Neuronal stem cell (in vitro differentiated cells): ENCODE data around the gene TXNDC17.

ENCODE experiments used
- DNase-seq: peaks from one replicate; pipeline ENCODE4 v3.0.0-alpha.2; 2013; ENCODE audit warnings: low spot score
- H2AFZ ChIP-seq: one replicate; pipeline ENCODE4 v1.6.1; 2013; ENCODE audit warnings: mild to moderate bottlenecking, low read length, inconsistent platforms
- H2AK5ac ChIP-seq: 2 replicates; pipeline ENCODE4 v1.6.1; 2013; ENCODE audit warnings: low read depth, mild to moderate bottlenecking, inconsistent platforms, low read length, moderate library complexity, mixed read lengths
- H2BK120ac ChIP-seq: 2 replicates; pipeline ENCODE4 v1.6.1; 2013; ENCODE audit warnings: low read depth, mild to moderate bottlenecking, inconsistent platforms, low read length, moderate library complexity, mixed read lengths
- H2BK12ac ChIP-seq: one replicate; pipeline ENCODE4 v1.6.1; 2013; ENCODE audit warnings: low read length, inconsistent platforms
- H2BK15ac ChIP-seq: 2 replicates; pipeline ENCODE4 v1.6.1; 2013; ENCODE audit warnings: mild to moderate bottlenecking, low read length, inconsistent platforms, mixed read lengths
- H2BK5ac ChIP-seq: one replicate; pipeline ENCODE4 v1.6.1; 2013; ENCODE audit warnings: inconsistent platforms, mild to moderate bottlenecking, low read length, moderate library complexity
- H3K14ac ChIP-seq: one replicate; pipeline ENCODE4 v1.6.1; 2013; ENCODE audit warnings: low read length, inconsistent platforms
- H3K18ac ChIP-seq: 2 replicates; pipeline ENCODE4 v1.6.1; 2013; ENCODE audit warnings: low read length, inconsistent platforms
- H3K23ac ChIP-seq: 2 replicates; pipeline ENCODE4 v1.6.1; 2013; ENCODE audit warnings: low read depth, mild to moderate bottlenecking, mixed read lengths, low read length, inconsistent platforms; ENCODE audit not compliant: poor library complexity
- H3K27ac ChIP-seq: replicated peaks from 3 replicates; pipeline ENCODE4 v1.5.1; 2013; ENCODE audit warnings: low read length, inconsistent platforms
- H3K27me3 ChIP-seq, 3 experiments: 2 replicates each; pipeline ENCODE4 v1.6.1; 2013; ENCODE audit warnings: low read length in 3 of 3, mild to moderate bottlenecking in 2 of 3, inconsistent platforms in 1 of 3, low read depth in 1 of 3, mixed read lengths in 1 of 3, moderate library complexity in 1 of 3; ENCODE audit not compliant: control insufficient read depth in 3 of 3, insufficient read depth in 3 of 3
- H3K36me3 ChIP-seq, 2 donors: replicated peaks in 1 of 2; 2 replicates each; pipeline ENCODE4 v1.6.1; 2013; ENCODE audit warnings: low read length in 2 of 2; ENCODE audit not compliant: control insufficient read depth in 2 of 2, insufficient read depth in 2 of 2
- H3K4ac ChIP-seq: 2 replicates; pipeline ENCODE4 v1.6.1; 2013; ENCODE audit warnings: inconsistent platforms, mild to moderate bottlenecking, low read length, moderate library complexity
- H3K4me1 ChIP-seq, 2 donors: 1 replicate in 1 of 2; 2 replicates in 1 of 2; pipeline ENCODE4 v1.6.1; 2013; ENCODE audit warnings: low read length in 2 of 2, low read depth in 1 of 2; ENCODE audit not compliant: control insufficient read depth in 2 of 2, insufficient read depth in 1 of 2
- H3K4me2 ChIP-seq: one replicate; pipeline ENCODE4 v1.6.1; 2013; ENCODE audit warnings: mild to moderate bottlenecking, low read length, inconsistent platforms; ENCODE audit not compliant: insufficient read depth, poor library complexity, severe bottlenecking
- H3K4me3 ChIP-seq, 2 donors: 2 replicates each; pipeline ENCODE4 v1.5.1; 2013; ENCODE audit warnings: low read length in 2 of 2, mild to moderate bottlenecking in 2 of 2, inconsistent platforms in 1 of 2, moderate library complexity in 1 of 2
- H3K79me1 ChIP-seq: one replicate; pipeline ENCODE4 v1.6.1; 2013; ENCODE audit warnings: low read depth, mild to moderate bottlenecking, inconsistent platforms, low read length, moderate library complexity
- H3K9ac ChIP-seq: one replicate; pipeline ENCODE4 v1.6.1; 2013; ENCODE audit warnings: mild to moderate bottlenecking, low read depth, low read length, inconsistent platforms; ENCODE audit not compliant: poor library complexity
- H3K9me3 ChIP-seq, 2 donors: replicated peaks in 1 of 2; 2 replicates each; pipeline versions ENCODE3 to v1.6.1; 2013; ENCODE audit warnings: low read length in 2 of 2, mild to moderate bottlenecking in 2 of 2, inconsistent platforms in 1 of 2, low read depth in 1 of 2, mixed read lengths in 1 of 2, moderate library complexity in 1 of 2; ENCODE audit not compliant: control insufficient read depth in 2 of 2, insufficient read depth in 1 of 2
- H4K8ac ChIP-seq: one replicate; pipeline ENCODE4 v1.6.1; 2013; ENCODE audit warnings: low read depth, mild to moderate bottlenecking, inconsistent platforms, low read length, moderate library complexity
- H4K91ac ChIP-seq: one replicate; pipeline ENCODE4 v1.6.1; 2013; ENCODE audit warnings: low read length, low read depth, mild to moderate bottlenecking, inconsistent platforms; ENCODE audit not compliant: poor library complexity
- WGBS, 2 donors: extraction: QIAGEN DNeasy Blood & Tissue Kit; methylation state at CpG; one replicate each; pipeline ENCODE4 v1.1.7; 2013; ENCODE audit warnings: missing lambda C conversion rate in 2 of 2, mixed read lengths in 1 of 2; ENCODE audit not compliant: insufficient read length in 2 of 2, insufficient replicate concordance in 1 of 2; ENCODE audit errors: extremely low coverage in 2 of 2; 5-methylcytosine and 5-hydroxymethylcytosine counted together

TXNDC17 gene

GRCh38 chr17:6671431-6671830, 30.6 kb downstream of the TXNDC17 start:
- WGBS, 2 donors: no CpG with 5 or more reads among the region's 7 CpGs
- Histone ChIP-seq H3K4ac (no peak overlapping the region), H3K4me2 (no peak overlapping the region), H4K8ac (no peak overlapping the region), H2AK5ac (no peak overlapping the region), H2BK12ac (no peak overlapping the region), H2AFZ (no peak overlapping the region), H3K36me3 (no peaks in the 10 kb centered on the region), H2BK120ac (no peak overlapping the region), H2BK5ac (no peak overlapping the region), H3K27ac (no peak overlapping the region), H4K91ac (no peak overlapping the region), H3K9me3 (peaks cover 0 to 2% of the 10 kb centered on the region in 2 donors), H3K4me3 (no peak overlapping the region), H3K9ac (no peak overlapping the region), H3K18ac (no peak overlapping the region), H3K27me3 (peaks cover 0 to 19% (median 0%) of the 10 kb centered on the region in 3 experiments), H3K14ac (no peak overlapping the region), H2BK15ac (no peak overlapping the region), H3K79me1 (no peaks in the 10 kb centered on the region), H3K23ac (no peak overlapping the region), H3K4me1 (no peaks in the 10 kb centered on the region)
- DNase-seq: no peak

GRCh38 chr17:6674586-6674985, 33.7 kb downstream of the TXNDC17 start:
- no CpG with 5 or more reads among the region's 13 CpGs for WGBS, 2 donors
- Histone ChIP-seq H3K9ac (no peak overlapping the region), H2BK120ac (no peak overlapping the region), H3K4me2 (no peak overlapping the region), H3K18ac (no peak overlapping the region), H2BK12ac (no peak overlapping the region), H2BK15ac (no peak overlapping the region), H3K9me3 (no peaks in the 10 kb centered on the region), H3K27me3 (peaks cover 0 to 24% (median 0%) of the 10 kb centered on the region in 3 experiments), H3K79me1 (no peaks in the 10 kb centered on the region), H2AFZ (no peak overlapping the region), H3K36me3 (no peaks in the 10 kb centered on the region), H2BK5ac (no peak overlapping the region), H3K23ac (no peak overlapping the region), H4K91ac (no peak overlapping the region), H3K27ac (no peak overlapping the region), H3K4me1 (no peaks in the 10 kb centered on the region), H3K14ac (no peak overlapping the region), H2AK5ac (no peak overlapping the region), H3K4me3 (peak overlapping the region in 1 of 2 donors; percentile 32), H4K8ac (no peak overlapping the region), H3K4ac (no peak overlapping the region)
- DNase-seq: no peak

GRCh38 chr17:6675201-6675825, 34.5 kb downstream of the TXNDC17 start:
- Histone ChIP-seq H2BK15ac (no peak overlapping the region), H2BK120ac (no peak overlapping the region), H2AFZ (no peak overlapping the region), H3K4me2 (no peak overlapping the region), H2AK5ac (no peak overlapping the region), H3K14ac (no peak overlapping the region), H3K4ac (no peak overlapping the region), H3K4me3 (no peak overlapping the region), H3K9ac (no peak overlapping the region), H3K36me3 (no peaks in the 10 kb centered on the region), H3K4me1 (no peaks in the 10 kb centered on the region), H2BK5ac (no peak overlapping the region), H4K8ac (no peak overlapping the region), H3K18ac (no peak overlapping the region), H3K23ac (peak overlapping the region; percentile 56), H3K79me1 (no peaks in the 10 kb centered on the region), H3K27ac (no peak overlapping the region), H3K9me3 (no peaks in the 10 kb centered on the region), H2BK12ac (no peak overlapping the region), H3K27me3 (peaks cover 0 to 20% (median 0%) of the 10 kb centered on the region in 3 experiments), H4K91ac (no peak overlapping the region)
- DNase-seq: no peak
- no CpG with 5 or more reads among the region's 11 CpGs for WGBS, 2 donors

- no peak overlapping the region for H2BK15ac ChIP-seq
- no peak for DNase-seq
- no peak overlapping the region for H4K8ac ChIP-seq
- H3K9ac ChIP-seq: no peak overlapping the region
- no peaks in the 10 kb centered on the region for H3K4me1 ChIP-seq
- no peak overlapping the region for H2BK12ac ChIP-seq
- no peak overlapping the region for H3K4me2 ChIP-seq
- H3K4me3 ChIP-seq: no peak overlapping the region
- no peak overlapping the region for H4K91ac ChIP-seq
- no peaks in the 10 kb centered on the region for H3K36me3 ChIP-seq
- H3K4ac ChIP-seq: no peak overlapping the region
- no peak overlapping the region for H3K18ac ChIP-seq
- peak overlapping the region; percentile 17 for H2AK5ac ChIP-seq
- H2AFZ ChIP-seq: no peak overlapping the region
- WGBS, 2 donors: no CpG with 5 or more reads among the region's 6 CpGs
- peaks cover 0 to 25% (median 0%) of the 10 kb centered on the region in 3 experiments for H3K27me3 ChIP-seq
- H2BK5ac ChIP-seq: no peak overlapping the region
- no peak overlapping the region for H3K27ac ChIP-seq
- no peak overlapping the region for H3K23ac ChIP-seq
- H3K14ac ChIP-seq: no peak overlapping the region
- H3K9me3 ChIP-seq: no peaks in the 10 kb centered on the region
- H3K79me1 ChIP-seq: no peaks in the 10 kb centered on the region
- H2BK120ac ChIP-seq: no peak overlapping the region
Observed at GRCh38 chr17:6676802-6677157, 35.9 kb downstream of the TXNDC17 start.
